NT2/D1 (cell line): Measurements from ENCODE around the gene TRAPPC3.

ENCODE experiments used
- YY1 ChIP-seq: IDR thresholded peaks from 2 replicates; pipeline ENCODE4 v1.6.1; 2011; ENCODE audit not compliant: insufficient read length, insufficient read depth
- ZNF274 ChIP-seq: IDR thresholded peaks from 2 replicates; pipeline ENCODE4 v1.6.1; 2011; ENCODE audit warnings: mild to moderate bottlenecking, low read depth, low read length

GRCh38 chr1:36128905-36129206 lies 20.4 kb downstream of the TRAPPC3 start:
- TF ChIP-seq YY1 (no peak), ZNF274 (no peak)
